K562 (cell line): ENCODE data around the gene FADS6. TPM values are rescaled to one million over a fixed set of nuclear protein-coding genes. Genes with fewer than 3 reads are reported as not detected.

Source experiments
- ARID2 ChIP-seq: fragments of 450-650 bp; IDR thresholded peaks from 2 replicates; pipeline ENCODE4 v1.6.1; 2017; ENCODE audit warnings: antibody characterized with exemption, mild to moderate bottlenecking
- CHD4 ChIP-seq: fragments of 200-600 bp; sonication (generic); IDR thresholded peaks from 3 replicates; pipeline ENCODE4 v1.6.1; 2012; ENCODE audit warnings: low read depth, mild to moderate bottlenecking, mixed read lengths, low read length, inconsistent platforms; ENCODE audit not compliant: insufficient read depth, insufficient replicate concordance, poor library complexity, severe bottlenecking
- CREB1 ChIP-seq, 2 experiments: sonication (generic) in 1 of 2; formaldehyde crosslinking in 1 of 2; IDR thresholded peaks; 2 replicates each; pipeline versions ENCODE4 v1.6.1 to v1.8.0; 2012 to 2022; ENCODE audit warnings: inconsistent platforms in 1 of 2, mild to moderate bottlenecking in 1 of 2, missing genetic modification reagents in 1 of 2, moderate library complexity in 1 of 2
- EGR1 ChIP-seq: fragments of 450-650 bp; conservative IDR thresholded peaks from 2 replicates; pipeline ENCODE4 v1.6.1; 2017; ENCODE audit warnings: mild to moderate bottlenecking
- ETV6 ChIP-seq, 3 experiments: fragments of 150-350 bp in 1 of 3; sonication (generic) in 1 of 3; formaldehyde crosslinking in 1 of 3; IDR thresholded peaks; 2 replicates each; pipeline versions ENCODE4 v1.6.1 to v1.8.0; 2014 to 2022; ENCODE audit warnings: borderline replicate concordance in 2 of 3, low read depth in 2 of 3, antibody characterized with exemption in 1 of 3, low read length in 1 of 3, mild to moderate bottlenecking in 1 of 3, missing genetic modification reagents in 1 of 3
- FOS ChIP-seq: IDR thresholded peaks from 3 replicates; pipeline ENCODE4 v1.6.1; 2011; ENCODE audit not compliant: insufficient read length; ENCODE audit errors: extremely low read depth
- GTF2B ChIP-seq: IDR thresholded peaks from 2 replicates; pipeline ENCODE4 v1.6.1; 2011; ENCODE audit not compliant: insufficient read length; ENCODE audit errors: extremely low read depth
- ILF3 ChIP-seq: fragments of 450-650 bp; IDR thresholded peaks from 2 replicates; pipeline ENCODE4 v1.6.1; 2018; ENCODE audit warnings: antibody characterized with exemption, mild to moderate bottlenecking, moderate library complexity, borderline replicate concordance
- MNT ChIP-seq, 2 experiments: fragments of 450-650 bp; conservative IDR thresholded peaks; 2 replicates each; pipeline ENCODE4 v1.6.1; 2017; ENCODE audit warnings: mild to moderate bottlenecking in 2 of 2, moderate library complexity in 2 of 2
- NR2C2 ChIP-seq, 2 experiments: fragments of 200-800 bp in 1 of 2; sonication (Bioruptor generic) in 1 of 2; sonication (generic) in 1 of 2; formaldehyde crosslinking in 1 of 2; IDR thresholded peaks; 2 replicates each; pipeline versions ENCODE4 v1.6.1 to v1.8.0; 2016 to 2022; ENCODE audit warnings: mild to moderate bottlenecking in 1 of 2, missing compliant biosample characterization in 1 of 2, missing genetic modification characterization in 1 of 2, missing genetic modification reagents in 1 of 2
- RREB1 ChIP-seq: fragments of 250-450 bp; sonication (Bioruptor Pico); IDR thresholded peaks from 2 replicates; pipeline ENCODE4 v1.4.0; 2020
- ZNF830 ChIP-seq: fragments of 250-450 bp; sonication (Bioruptor Pico); IDR thresholded peaks from 2 replicates; pipeline ENCODE4 v1.5.0; 2021; ENCODE audit warnings: mild to moderate bottlenecking
- polyA plus RNA-seq, 8 experiments: library from polyadenylated mRNA; depleted of rRNA in 4 of 8; stranded (reverse) in 5 of 8; unstranded in 3 of 8; fragments of >200 nt; fragmentation: Nextera tagmentation in 2 of 8; fragmentation: Illumina TruSeq in 1 of 8; extraction: Ambion mirVana in 2 of 8; extraction: Trizol in 1 of 8; gene quantifications; 2 replicates each; pipeline versions ENCODE4 v1.2.1 to v1.2.3, GENCODE V29; 2011 to 2014; ENCODE audit warnings: inconsistent platforms in 1 of 8, missing spikeins in 1 of 8
- total RNA-seq, 7 experiments: library from RNA; depleted of rRNA in 6 of 7; stranded (reverse); fragments of >200 nt in 6 of 7; fragmentation: Illumina TruSeq in 2 of 7; extraction: Trizol in 2 of 7; gene quantifications; 2 replicates each; pipeline versions ENCODE4 v1.2.1 to v1.2.3, GENCODE V29; 2011 to 2021; ENCODE audit warnings: low replicate concordance in 1 of 7

FADS6 gene
- total and polyA plus RNA-seq, 9 of the 15 experiments (the other 6 are each of a cell fraction or from before 2014, with no cell fraction given) = 0.18 to 0.22 TPM; not detected in 7

- no peak for TF ChIP-seq EGR1
- TF ChIP-seq NR2C2 (CRISPR knock-in tag; IDR thresholded peaks at IDR 0.05) = peak; percentile 26; the same call in 1 of the 2 replicates
- TF ChIP-seq NR2C2 (tag; IDR thresholded peaks at IDR 0.05) = no peak
- TF ChIP-seq MNT (conservative IDR thresholded peaks at IDR 0.05) = peak in 1 of 2 experiments; percentile 60; a peak in 1 of 4 replicates
- TF ChIP-seq FOS = no peak
- no peak for TF ChIP-seq GTF2B
- no peak for TF ChIP-seq ETV6 (IDR thresholded peaks at IDR 0.05; ENCODE audit: borderline replicate concordance in 1 of 2, low read depth in 2 of 2, low read length in 1 of 2)
- TF ChIP-seq ETV6 (CRISPR knock-in tag; IDR thresholded peaks at IDR 0.05; ENCODE audit: borderline replicate concordance) = no peak
- no peak for TF ChIP-seq ZNF830
- peak; percentile 58; the same call in 1 of the 2 replicates for TF ChIP-seq ARID2
- peak; percentile 41 for TF ChIP-seq CHD4
- no peak for TF ChIP-seq RREB1
- no peak for TF ChIP-seq CREB1 (IDR thresholded peaks at IDR 0.05)
- 0 out of 2 replicates have a peak, but pooled peaks have one; percentile 47 for TF ChIP-seq CREB1 (CRISPR knock-in tag; IDR thresholded peaks at IDR 0.05)
- TF ChIP-seq ILF3 = no peak
These were observed 30.3 kb upstream of the FADS6 start (continued) for GRCh38 chr17:74923538-74924249.
